K562 (cell line): ENCODE measurements around the gene SSTR5. TPM values are rescaled to one million over a fixed set of nuclear protein-coding genes. Genes with fewer than 3 reads are reported as not detected.

ENCODE experiments used
- ATAC-seq: fragments of 200-7000 bp; cut with Tn5 transposase; 3 replicates; pipeline ENCODE4 v1.9.1; 2020; ENCODE audit warnings: moderate library complexity
- BruUV-seq: library from RNA; stranded (reverse); fragments of 400-500 nt; replicated peaks from 2 replicates; lab custom pipeline; 2021; lab: Mats Ljungman, UMichigan
- CTCF ChIA-PET: fragments of 300-600 bp; formaldehyde crosslinking; extraction: SDS; loops from one replicate; lab custom pipeline; 2021; ENCODE audit warnings: low intra/inter-chr PET ratio; lab: Yijun Ruan, JAX
- POLR2A ChIA-PET: fragments of 300-600, 350-650 bp; sonication (Branson Sonifier 250); formaldehyde crosslinking; extraction: SDS; loops from one replicate; lab custom pipeline; 2021; ENCODE audit warnings: antibody characterized with exemption, inconsistent platforms; lab: Yijun Ruan, JAX
- DNase-seq, 4 experiments: peaks; one replicate each; pipeline versions ENCODE4 v3.0.0 to v3.0.0-alpha.2; 2011 to 2018; ENCODE audit warnings: low spot score in 3 of 4, mixed read lengths in 3 of 4; ENCODE audit errors: extremely low read depth in 1 of 4
- FAIRE-seq: peaks from 2 replicates; lab custom pipeline; 2011; peaks lifted over from hg19 to GRCh38; lab: Jason Lieb, UNC
- H2AFZ ChIP-seq: 2 replicates; pipeline ENCODE4 v1.6.0; 2011; ENCODE audit warnings: low read depth, low read length, control low read depth, inconsistent platforms
- H3K27ac ChIP-seq: fragments of 200-600 bp; 3 replicates; pipeline ENCODE4 v1.8.0; 2011; ENCODE audit warnings: low read depth, mild to moderate bottlenecking, control low read depth, inconsistent platforms, low read length, moderate library complexity, mixed read lengths; ENCODE audit errors: extremely low read depth
- H3K27me3 ChIP-seq, 2 experiments: fragments of 300-600 bp in 1 of 2; 2 replicates in 1 of 2; 3 replicates in 1 of 2; pipeline versions ENCODE4 v1.6.0 to v1.8.0; 2011; ENCODE audit warnings: inconsistent platforms in 2 of 2, low read length in 2 of 2, mild to moderate bottlenecking in 1 of 2, mixed read lengths in 1 of 2, moderate library complexity in 1 of 2; ENCODE audit not compliant: control insufficient read depth in 2 of 2, insufficient read depth in 2 of 2
- H3K36me3 ChIP-seq: fragments of 300-600 bp; 3 replicates; pipeline ENCODE4 v1.8.0; 2011; ENCODE audit warnings: mild to moderate bottlenecking, low read length, inconsistent platforms; ENCODE audit not compliant: control insufficient read depth, insufficient read depth
- H3K4me1 ChIP-seq, 2 experiments: fragments of 200-600 bp in 1 of 2; replicated peaks in 1 of 2; 2 replicates in 1 of 2; 3 replicates in 1 of 2; pipeline versions ENCODE4 v1.5.1 to v1.8.0; 2011; ENCODE audit warnings: inconsistent platforms in 2 of 2, low read length in 2 of 2, mild to moderate bottlenecking in 1 of 2, mixed read lengths in 1 of 2, moderate library complexity in 1 of 2; ENCODE audit not compliant: control insufficient read depth in 2 of 2, insufficient read depth in 2 of 2
- H3K4me2 ChIP-seq: 2 replicates; pipeline ENCODE4 v1.6.1; 2011; ENCODE audit warnings: low read length, control low read depth, inconsistent platforms, mixed read lengths; ENCODE audit not compliant: insufficient read depth
- H3K4me3 ChIP-seq: fragments of 200-600 bp; sonication (generic), shearing (Covaris generic); 2 replicates; pipeline ENCODE4 v1.5.1; 2016; ENCODE audit warnings: control low read depth, inconsistent platforms
- H3K79me2 ChIP-seq: fragments of 200-600 bp; 3 replicates; pipeline ENCODE4 v1.8.0; 2011; ENCODE audit warnings: low read length, inconsistent platforms; ENCODE audit not compliant: control insufficient read depth, insufficient read depth
- H3K9ac ChIP-seq, 2 experiments: 2 replicates each; pipeline versions ENCODE4 v1.6.0 to v1.6.1; 2011; ENCODE audit warnings: low read depth in 2 of 2, low read length in 2 of 2, control low read depth in 1 of 2, inconsistent platforms in 1 of 2, mild to moderate bottlenecking in 1 of 2, mixed read lengths in 1 of 2; ENCODE audit not compliant: insufficient read depth in 1 of 2
- H3K9me1 ChIP-seq: one replicate; pipeline ENCODE4 v1.6.0; 2011; ENCODE audit warnings: inconsistent platforms, mild to moderate bottlenecking, low read length, moderate library complexity; ENCODE audit not compliant: control insufficient read depth, insufficient read depth
- H3K9me3 ChIP-seq: replicated peaks from 2 replicates; pipeline ENCODE4 v1.5.1; 2011; ENCODE audit warnings: low read depth, low read length, inconsistent platforms; ENCODE audit not compliant: control insufficient read depth, insufficient read depth
- H4K20me1 ChIP-seq: replicated peaks from 2 replicates; pipeline ENCODE4 v1.6.1; 2011; ENCODE audit warnings: low read length, inconsistent platforms, mixed read lengths; ENCODE audit not compliant: control insufficient read depth, insufficient read depth
- NCOA4 ChIP-seq: fragments of 450-650 bp; IDR thresholded peaks from 2 replicates; pipeline ENCODE4 v1.6.1; 2018; ENCODE audit warnings: mild to moderate bottlenecking; ENCODE audit not compliant: partially characterized antibody
- NONO ChIP-seq, 2 experiments: fragments of 200-400 bp in 1 of 2; fragments of 450-650 bp in 1 of 2; formaldehyde crosslinking in 1 of 2; IDR thresholded peaks; 2 replicates each; pipeline ENCODE4 v1.6.1; 2017; ENCODE audit warnings: low read depth in 2 of 2, mild to moderate bottlenecking in 2 of 2, moderate library complexity in 2 of 2, low read length in 1 of 2
- NR2F6 ChIP-seq: fragments of 450-650 bp; formaldehyde crosslinking; IDR thresholded peaks from 2 replicates; pipeline ENCODE4 v1.4.0; 2020; ENCODE audit warnings: mild to moderate bottlenecking
- ZNF124 ChIP-seq: sonication (generic); formaldehyde crosslinking; IDR thresholded peaks from 2 replicates; pipeline ENCODE4 v1.8.1; 2022; ENCODE audit warnings: missing genetic modification reagents
- WGBS: fragments of 100-300 bp; shearing (Covaris generic); methylation state at CpG from one replicate; pipeline ENCODE4 v1.1.6; 2016; ENCODE audit warnings: low coverage, mixed read lengths; ENCODE audit not compliant: insufficient coverage; ENCODE audit errors: missing lambda C conversion rate; 5-methylcytosine and 5-hydroxymethylcytosine counted together
- in situ Hi-C: fragments of 300-500 bp; cut with MboI; formaldehyde crosslinking; loops from 4 replicates; pipeline ENCODE4 v1.15.0; 2018; ENCODE audit warnings: inconsistent platforms, mixed read lengths
- intact Hi-C: fragments of 100-400 bp; cut with micrococcal nuclease; formaldehyde crosslinking; loops from 2 replicates; pipeline ENCODE4 v1.14.2; 2022
- polyA plus RNA-seq, 8 experiments: library from polyadenylated mRNA; depleted of rRNA in 4 of 8; stranded (reverse) in 5 of 8; unstranded in 3 of 8; fragments of >200 nt; fragmentation: Nextera tagmentation in 2 of 8; fragmentation: Illumina TruSeq in 1 of 8; extraction: Ambion mirVana in 2 of 8; extraction: Trizol in 1 of 8; gene quantifications; 2 replicates each; pipeline versions ENCODE4 v1.2.1 to v1.2.3, GENCODE V29; 2011 to 2014; ENCODE audit warnings: inconsistent platforms in 1 of 8, missing spikeins in 1 of 8
- total RNA-seq, 7 experiments: library from RNA; depleted of rRNA in 6 of 7; stranded (reverse); fragments of >200 nt in 6 of 7; fragmentation: Illumina TruSeq in 2 of 7; extraction: Trizol in 2 of 7; gene quantifications; 2 replicates each; pipeline versions ENCODE4 v1.2.1 to v1.2.3, GENCODE V29; 2011 to 2021; ENCODE audit warnings: low replicate concordance in 1 of 7
- TF ChIP-seq, protein P1 (sequence below): fragments of 450-650 bp; IDR thresholded peaks from 2 replicates; pipeline ENCODE4 v1.6.1; 2016; ENCODE audit warnings: low read depth
- TF ChIP-seq, protein P2 (sequence below): fragments of 450-650 bp; IDR thresholded peaks from 2 replicates; pipeline ENCODE4 v1.6.1; 2018; ENCODE audit not compliant: partially characterized antibody
- TF ChIP-seq, protein P3 (sequence below): fragments of 250-450 bp; sonication (Bioruptor Pico); IDR thresholded peaks from 2 replicates; pipeline ENCODE4 v1.8.0; 2021; ENCODE audit warnings: mild to moderate bottlenecking, moderate library complexity

SSTR5 gene
- total and polyA plus RNA-seq, 9 of the 15 experiments (the other 6 are each of a cell fraction or from before 2014, with no cell fraction given), result not detected

DNA sequence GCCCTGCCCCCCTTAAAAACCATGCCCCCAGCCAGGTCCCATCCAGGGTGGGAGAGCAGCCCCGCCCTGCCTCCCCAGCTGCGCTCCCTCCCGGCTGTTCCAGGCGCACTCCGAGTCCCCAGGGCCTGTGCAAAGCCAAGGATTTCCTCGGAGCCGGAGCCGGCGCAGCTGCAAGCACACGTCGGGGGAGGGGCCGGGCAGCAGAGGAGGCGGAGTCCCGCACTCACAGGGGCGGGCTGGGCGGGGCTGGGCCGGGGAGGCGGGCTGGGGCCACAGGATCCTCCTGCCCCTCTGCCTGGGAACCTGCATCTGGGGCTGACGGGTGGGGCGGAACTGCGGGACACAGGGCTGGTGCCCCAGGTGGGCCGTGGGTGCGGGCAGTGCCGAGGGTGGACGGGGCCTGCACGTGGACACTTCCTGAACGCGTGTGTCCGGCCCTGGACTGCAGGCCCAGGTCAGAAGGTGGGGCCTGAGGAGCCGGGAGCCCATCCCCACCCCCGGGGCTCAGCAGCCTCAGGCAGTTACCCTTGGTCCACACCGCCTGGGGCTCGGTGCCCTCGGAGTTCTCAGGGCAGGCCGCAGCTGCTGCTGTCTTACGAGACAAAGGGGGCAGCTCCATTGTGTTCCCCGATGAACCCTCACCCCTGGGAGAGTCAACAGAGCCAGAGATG, 24.0 kb upstream of the SSTR5 start:
- ChIA-PET POLR2A (interaction anchor here (0.7 to 1.1 kb wide), 2 partner anchors 21 to 37 kb away, joined by 3 to 4 read pairs; no protein-coding TSS in a partner anchor), CTCF (interaction anchor here (0.7 kb wide), 1 partner anchor 241 kb away, joined by 3 read pairs; no protein-coding TSS in a partner anchor)
- Histone ChIP-seq H3K4me1 (peaks cover 0 to 74% of the 10 kb centered on the region in 2 experiments; a peak in 2 of 5 replicates), H3K27me3 (peaks cover 12 to 54% of the 10 kb centered on the region in 2 experiments; a peak in 3 of 5 replicates), H3K4me3 (no peak overlapping the region), H3K9ac (peak overlapping the region in 1 of 2 experiments; percentile 45; a peak in 1 of 4 replicates), H4K20me1 (no peaks in the 10 kb centered on the region), H3K9me1 (no peaks in the 10 kb centered on the region), H3K36me3 (no peaks in the 10 kb centered on the region), H3K27ac (no peak overlapping the region), H3K9me3 (no peaks in the 10 kb centered on the region), H3K4me2 (no peak overlapping the region), H3K79me2 (no peaks in the 10 kb centered on the region), H2AFZ (no peak overlapping the region)
- no peak for FAIRE-seq
- in situ Hi-C loops, result loop anchor here (5.0 kb wide), 1 partner anchor 236 kb away; no protein-coding TSS in a partner anchor
- BruUV-seq, result no TSS peak
- DNase-seq, result peak; percentile 69 to 89 (median 80)
- peak; percentile 91 for ATAC-seq
- intact Hi-C loops, result no loop called here
- WGBS, result 9% methylated on average over 20 of the region's 37 CpGs
- TF ChIP-seq, protein P1, sequence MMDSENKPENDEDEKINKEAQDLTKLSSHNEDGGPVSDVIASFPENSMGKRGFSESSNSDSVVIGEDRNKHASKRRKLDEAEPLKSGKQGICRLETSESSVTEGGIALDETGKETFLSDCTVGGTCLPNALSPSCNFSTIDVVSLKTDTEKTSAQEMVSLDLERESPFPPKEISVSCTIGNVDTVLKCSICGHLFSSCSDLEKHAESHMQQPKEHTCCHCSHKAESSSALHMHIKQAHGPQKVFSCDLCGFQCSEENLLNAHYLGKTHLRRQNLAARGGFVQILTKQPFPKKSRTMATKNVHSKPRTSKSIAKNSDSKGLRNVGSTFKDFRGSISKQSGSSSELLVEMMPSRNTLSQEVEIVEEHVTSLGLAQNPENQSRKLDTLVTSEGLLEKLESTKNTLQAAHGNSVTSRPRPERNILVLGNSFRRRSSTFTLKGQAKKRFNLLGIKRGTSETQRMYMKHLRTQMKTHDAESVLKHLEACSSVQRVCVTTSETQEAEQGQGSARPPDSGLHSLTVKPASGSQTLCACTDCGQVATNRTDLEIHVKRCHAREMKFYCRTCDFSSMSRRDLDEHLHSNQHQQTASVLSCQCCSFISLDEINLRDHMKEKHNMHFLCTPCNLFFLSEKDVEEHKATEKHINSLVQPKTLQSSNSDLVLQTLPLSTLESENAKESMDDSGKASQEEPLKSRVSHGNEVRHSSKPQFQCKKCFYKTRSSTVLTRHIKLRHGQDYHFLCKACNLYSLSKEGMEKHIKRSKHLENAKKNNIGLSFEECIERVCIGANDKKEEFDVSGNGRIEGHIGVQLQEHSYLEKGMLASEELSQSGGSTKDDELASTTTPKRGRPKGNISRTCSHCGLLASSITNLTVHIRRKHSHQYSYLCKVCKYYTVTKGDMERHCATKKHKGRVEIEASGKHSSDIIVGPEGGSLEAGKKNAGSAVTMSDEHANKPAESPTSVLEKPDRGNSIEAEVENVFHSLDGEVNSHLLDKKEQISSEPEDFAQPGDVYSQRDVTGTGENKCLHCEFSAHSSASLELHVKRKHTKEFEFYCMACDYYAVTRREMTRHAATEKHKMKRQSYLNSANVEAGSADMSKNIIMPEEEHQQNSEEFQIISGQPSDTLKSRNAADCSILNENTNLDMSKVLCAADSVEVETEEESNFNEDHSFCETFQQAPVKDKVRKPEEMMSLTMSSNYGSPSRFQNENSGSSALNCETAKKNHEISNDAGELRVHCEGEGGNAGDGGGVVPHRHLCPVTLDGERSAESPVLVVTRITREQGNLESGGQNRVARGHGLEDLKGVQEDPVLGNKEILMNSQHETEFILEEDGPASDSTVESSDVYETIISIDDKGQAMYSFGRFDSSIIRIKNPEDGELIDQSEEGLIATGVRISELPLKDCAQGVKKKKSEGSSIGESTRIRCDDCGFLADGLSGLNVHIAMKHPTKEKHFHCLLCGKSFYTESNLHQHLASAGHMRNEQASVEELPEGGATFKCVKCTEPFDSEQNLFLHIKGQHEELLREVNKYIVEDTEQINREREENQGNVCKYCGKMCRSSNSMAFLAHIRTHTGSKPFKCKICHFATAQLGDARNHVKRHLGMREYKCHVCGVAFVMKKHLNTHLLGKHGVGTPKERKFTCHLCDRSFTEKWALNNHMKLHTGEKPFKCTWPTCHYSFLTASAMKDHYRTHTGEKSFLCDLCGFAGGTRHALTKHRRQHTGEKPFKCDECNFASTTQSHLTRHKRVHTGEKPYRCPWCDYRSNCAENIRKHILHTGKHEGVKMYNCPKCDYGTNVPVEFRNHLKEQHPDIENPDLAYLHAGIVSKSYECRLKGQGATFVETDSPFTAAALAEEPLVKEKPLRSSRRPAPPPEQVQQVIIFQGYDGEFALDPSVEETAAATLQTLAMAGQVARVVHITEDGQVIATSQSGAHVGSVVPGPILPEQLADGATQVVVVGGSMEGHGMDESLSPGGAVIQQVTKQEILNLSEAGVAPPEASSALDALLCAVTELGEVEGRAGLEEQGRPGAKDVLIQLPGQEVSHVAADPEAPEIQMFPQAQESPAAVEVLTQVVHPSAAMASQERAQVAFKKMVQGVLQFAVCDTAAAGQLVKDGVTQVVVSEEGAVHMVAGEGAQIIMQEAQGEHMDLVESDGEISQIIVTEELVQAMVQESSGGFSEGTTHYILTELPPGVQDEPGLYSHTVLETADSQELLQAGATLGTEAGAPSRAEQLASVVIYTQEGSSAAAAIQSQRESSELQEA, result no peak
- no peak for TF ChIP-seq NR2F6 (CRISPR knock-in tag)
- no peak for TF ChIP-seq NCOA4
- TF ChIP-seq, protein P2, sequence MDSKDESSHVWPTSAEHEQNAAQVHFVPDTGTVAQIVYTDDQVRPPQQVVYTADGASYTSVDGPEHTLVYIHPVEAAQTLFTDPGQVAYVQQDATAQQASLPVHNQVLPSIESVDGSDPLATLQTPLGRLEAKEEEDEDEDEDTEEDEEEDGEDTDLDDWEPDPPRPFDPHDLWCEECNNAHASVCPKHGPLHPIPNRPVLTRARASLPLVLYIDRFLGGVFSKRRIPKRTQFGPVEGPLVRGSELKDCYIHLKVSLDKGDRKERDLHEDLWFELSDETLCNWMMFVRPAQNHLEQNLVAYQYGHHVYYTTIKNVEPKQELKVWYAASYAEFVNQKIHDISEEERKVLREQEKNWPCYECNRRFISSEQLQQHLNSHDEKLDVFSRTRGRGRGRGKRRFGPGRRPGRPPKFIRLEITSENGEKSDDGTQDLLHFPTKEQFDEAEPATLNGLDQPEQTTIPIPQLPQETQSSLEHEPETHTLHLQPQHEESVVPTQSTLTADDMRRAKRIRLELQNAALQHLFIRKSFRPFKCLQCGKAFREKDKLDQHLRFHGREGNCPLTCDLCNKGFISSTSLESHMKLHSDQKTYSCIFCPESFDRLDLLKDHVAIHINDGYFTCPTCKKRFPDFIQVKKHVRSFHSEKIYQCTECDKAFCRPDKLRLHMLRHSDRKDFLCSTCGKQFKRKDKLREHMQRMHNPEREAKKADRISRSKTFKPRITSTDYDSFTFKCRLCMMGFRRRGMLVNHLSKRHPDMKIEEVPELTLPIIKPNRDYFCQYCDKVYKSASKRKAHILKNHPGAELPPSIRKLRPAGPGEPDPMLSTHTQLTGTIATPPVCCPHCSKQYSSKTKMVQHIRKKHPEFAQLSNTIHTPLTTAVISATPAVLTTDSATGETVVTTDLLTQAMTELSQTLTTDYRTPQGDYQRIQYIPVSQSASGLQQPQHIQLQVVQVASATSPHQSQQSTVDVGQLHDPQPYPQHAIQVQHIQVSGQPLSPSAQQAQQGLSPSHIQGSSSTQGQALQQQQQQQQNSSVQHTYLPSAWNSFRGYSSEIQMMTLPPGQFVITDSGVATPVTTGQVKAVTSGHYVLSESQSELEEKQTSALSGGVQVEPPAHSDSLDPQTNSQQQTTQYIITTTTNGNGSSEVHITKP, result peak; percentile 34
- no peak for TF ChIP-seq ZNF124 (CRISPR knock-in tag)
- TF ChIP-seq, protein P3, sequence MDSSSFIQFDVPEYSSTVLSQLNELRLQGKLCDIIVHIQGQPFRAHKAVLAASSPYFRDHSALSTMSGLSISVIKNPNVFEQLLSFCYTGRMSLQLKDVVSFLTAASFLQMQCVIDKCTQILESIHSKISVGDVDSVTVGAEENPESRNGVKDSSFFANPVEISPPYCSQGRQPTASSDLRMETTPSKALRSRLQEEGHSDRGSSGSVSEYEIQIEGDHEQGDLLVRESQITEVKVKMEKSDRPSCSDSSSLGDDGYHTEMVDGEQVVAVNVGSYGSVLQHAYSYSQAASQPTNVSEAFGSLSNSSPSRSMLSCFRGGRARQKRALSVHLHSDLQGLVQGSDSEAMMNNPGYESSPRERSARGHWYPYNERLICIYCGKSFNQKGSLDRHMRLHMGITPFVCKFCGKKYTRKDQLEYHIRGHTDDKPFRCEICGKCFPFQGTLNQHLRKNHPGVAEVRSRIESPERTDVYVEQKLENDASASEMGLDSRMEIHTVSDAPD, result no peak
- no peak for TF ChIP-seq NONO (IDR thresholded peaks at IDR 0.05; ENCODE audit: low read depth in 2 of 2, low read length in 1 of 2)
